ENCODE measurements around the gene GRIK5. TPM values are rescaled to one million over a fixed set of nuclear protein-coding genes. Genes with fewer than 3 reads are reported as not detected.

GRIK5 gene
- total and polyA plus RNA-seq, 2 of the 8 experiments (the other 6 are each of a cell fraction or from before 2014, with no cell fraction given): 17.8 to 42.9 TPM

DNA sequence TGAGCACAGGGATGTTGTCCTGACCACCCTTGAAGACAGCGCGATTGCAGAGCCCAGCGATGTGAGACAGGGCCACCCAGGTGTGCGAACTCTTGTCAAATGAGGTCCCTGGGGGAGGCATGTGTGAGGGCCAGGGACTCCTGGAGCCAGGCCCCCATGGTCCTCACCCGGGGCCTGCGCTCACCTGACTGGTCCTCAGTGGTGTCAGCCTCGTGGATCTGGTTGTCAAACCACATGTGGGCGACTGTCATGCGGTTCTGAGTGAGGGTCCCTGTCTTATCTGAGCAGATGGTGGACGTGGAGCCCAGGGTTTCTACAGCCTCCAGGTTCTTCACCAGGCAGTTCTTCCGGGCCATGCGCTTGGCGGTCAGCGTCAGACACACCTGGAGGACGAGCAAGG is 88.3 kb downstream of the GRIK5 start:
- H3K79me1 ChIP-seq (ENCODE audit: low read depth, low read length): no peaks in the 10 kb centered on the region
- H4K91ac ChIP-seq (replicated peaks; ENCODE audit: insufficient read length, low read length): no peak overlapping the region
- no peak overlapping the region for H2AK5ac ChIP-seq (ENCODE audit: low read depth, low read length)
- no peak overlapping the region for H3K9ac ChIP-seq (replicated peaks in 1 of 4; ENCODE audit: extremely low read depth in 1 of 4, low read depth in 3 of 4, low read length in 3 of 4)
- no peak overlapping the region for H3K56ac ChIP-seq (replicated peaks; ENCODE audit: insufficient read length, low read depth, low read length)
- WGBS, 2 experiments (ENCODE audit: extremely low coverage in 1 of 2, insufficient coverage in 1 of 2, insufficient read length in 1 of 2, insufficient replicate concordance in 2 of 2, low coverage in 1 of 2, low lambda C conversion rate in 2 of 2, missing lambda C conversion rate in 1 of 2): 87% methylated on average over 15 of the region's 15 CpGs; no CpG with 5 or more reads in 1 of the 2 experiments
- H3K27ac ChIP-seq (ENCODE audit: low read depth, low read length): no peak overlapping the region
- no peak overlapping the region for H2BK12ac ChIP-seq (ENCODE audit: low read depth, low read length)
- no peak overlapping the region for H3K18ac ChIP-seq (ENCODE audit: extremely low read depth, low read length)
- H2BK5ac ChIP-seq (ENCODE audit: low read depth, low read length): no peak overlapping the region
- no peak overlapping the region for H3K4ac ChIP-seq (replicated peaks; ENCODE audit: insufficient read length, low read depth, low read length)
- H3K23me2 ChIP-seq (ENCODE audit: low read depth, low read length): no peaks in the 10 kb centered on the region
- H3K4me1 ChIP-seq (replicated peaks in 1 of 4; ENCODE audit: control insufficient read depth in 3 of 4, insufficient read depth in 4 of 4, low read length in 3 of 4): no peaks in the 10 kb centered on the region
- no peak for FAIRE-seq
- H3K36me3 ChIP-seq (ENCODE audit: control insufficient read depth in 2 of 4, insufficient read depth in 4 of 4, low read length in 3 of 4): peaks cover 0 to 4% (median 3%) of the 10 kb centered on the region in 4 experiments; a peak in 4 of 8 replicates
- H2AFZ ChIP-seq (ENCODE audit: low read length): no peak overlapping the region
- POLR2A ChIA-PET (ENCODE audit: partially characterized antibody): no interaction called here
- no peaks in the 10 kb centered on the region for H3K9me3 ChIP-seq (ENCODE audit: insufficient read depth in 2 of 2, low read depth in 1 of 2, low read length in 1 of 2)
- H4K20me1 ChIP-seq (replicated peaks in 1 of 2; ENCODE audit: control insufficient read depth in 1 of 2, insufficient read depth in 2 of 2, low read length in 2 of 2): no peaks in the 10 kb centered on the region
- TF ChIP-seq NANOG (IDR thresholded peaks at IDR 0.05; ENCODE audit: insufficient read depth, low read depth, low read length, poor library complexity, severe bottlenecking) (no peak), KDM1A (IDR thresholded peaks at IDR 0.05; ENCODE audit: borderline replicate concordance, low read length) (no peak), CHD2 (IDR thresholded peaks at IDR 0.05; ENCODE audit: low read length) (no peak), ASH2L (IDR thresholded peaks at IDR 0.05; ENCODE audit: low read length) (no peak), BRCA1 (IDR thresholded peaks at IDR 0.05; ENCODE audit: low read depth, low read length) (no peak)
- no peak overlapping the region for H2BK20ac ChIP-seq (ENCODE audit: low read length)
- no peak for DNase-seq (ENCODE audit: low read depth in 1 of 2, low spot score in 2 of 2)
- H3K14ac ChIP-seq (ENCODE audit: insufficient read length): no peak overlapping the region
- H4K5ac ChIP-seq (ENCODE audit: insufficient read length, low read depth, low read length): no peak overlapping the region
- H2BK15ac ChIP-seq (ENCODE audit: low read length): no peak overlapping the region
- H2BK120ac ChIP-seq (replicated peaks; ENCODE audit: low read depth, low read length): no peak overlapping the region
- no peak overlapping the region for H4K8ac ChIP-seq (ENCODE audit: extremely low read depth, insufficient read depth, low read length)
- H3K4me3 ChIP-seq (ENCODE audit: extremely low read depth in 1 of 4, insufficient read depth in 2 of 4, low read depth in 3 of 4, low read length in 4 of 4): no peak overlapping the region
- H3K4me2 ChIP-seq (ENCODE audit: insufficient read depth in 1 of 2, low read depth in 2 of 2, low read length in 2 of 2): no peak overlapping the region
- CTCF ChIA-PET (ENCODE audit: partially characterized antibody): interaction anchor here (1.2 to 1.6 kb wide), 3 partner anchors 25 to 133 kb away, joined by 3 to 4 read pairs (median 3); no protein-coding TSS in a partner anchor
- H3K27me3 ChIP-seq (replicated peaks in 1 of 4; ENCODE audit: control insufficient read depth in 3 of 4, extremely low read depth in 1 of 4, insufficient read depth in 3 of 4, low read length in 3 of 4): no peaks in the 10 kb centered on the region
- no peaks in the 10 kb centered on the region for H3K79me2 ChIP-seq (ENCODE audit: control insufficient read depth in 1 of 2, insufficient read depth in 2 of 2, low read length in 2 of 2)
- H3K23ac ChIP-seq (ENCODE audit: insufficient read length): no peak overlapping the region
